H1 (cell line): Measurements from ENCODE around the gene ICAM2. TPM values are rescaled to one million over a fixed set of nuclear protein-coding genes. Genes with fewer than 3 reads are reported as not detected.

Experiments used
- CTCF ChIA-PET: fragments of 300-600 bp; sonication (Branson Sonifier 250); formaldehyde crosslinking; loops from one replicate; lab custom pipeline; 2021; ENCODE audit not compliant: partially characterized antibody; lab: Charles Lee
- POLR2A ChIA-PET: fragments of 300-600 bp; sonication (Branson Sonifier 250); formaldehyde crosslinking; loops from one replicate; lab custom pipeline; 2021; ENCODE audit warnings: inconsistent platforms; ENCODE audit not compliant: partially characterized antibody; lab: Charles Lee
- DNase-seq, 2 experiments: peaks; one replicate each; pipeline versions ENCODE4 v3.0.0 to v3.0.0-alpha.2; 2010 to 2022; ENCODE audit warnings: low spot score in 2 of 2, low read depth in 1 of 2, mixed read lengths in 1 of 2
- FAIRE-seq: peaks from 2 replicates; lab custom pipeline; 2011; peaks lifted over from hg19 to GRCh38; lab: Jason Lieb, UNC
- H2AFZ ChIP-seq: 2 replicates; pipeline ENCODE4 v1.8.1; 2012; ENCODE audit warnings: low read length, inconsistent platforms
- H2AK5ac ChIP-seq: 2 replicates; pipeline ENCODE4 v1.6.1; 2013; ENCODE audit warnings: low read depth, low read length
- H2BK120ac ChIP-seq: replicated peaks from 2 replicates; pipeline ENCODE3; 2013; ENCODE audit warnings: low read depth, low read length, inconsistent platforms
- H2BK12ac ChIP-seq: 2 replicates; pipeline ENCODE4 v1.6.1; 2013; ENCODE audit warnings: low read depth, low read length
- H2BK15ac ChIP-seq: 2 replicates; pipeline ENCODE4 v1.6.1; 2013; ENCODE audit warnings: low read length
- H2BK20ac ChIP-seq: 2 replicates; pipeline ENCODE4 v1.6.1; 2013; ENCODE audit warnings: low read length
- H2BK5ac ChIP-seq: 2 replicates; pipeline ENCODE4 v1.6.1; 2013; ENCODE audit warnings: low read depth, low read length
- H3K14ac ChIP-seq: 2 replicates; pipeline ENCODE4 v1.6.1; 2013; ENCODE audit warnings: inconsistent platforms; ENCODE audit not compliant: insufficient read length
- H3K18ac ChIP-seq: 2 replicates; pipeline ENCODE4 v1.6.1; 2013; ENCODE audit warnings: low read length; ENCODE audit errors: extremely low read depth
- H3K23ac ChIP-seq: 2 replicates; pipeline ENCODE4 v1.6.1; 2013; ENCODE audit warnings: inconsistent platforms; ENCODE audit not compliant: insufficient read length
- H3K23me2 ChIP-seq: 2 replicates; pipeline ENCODE4 v1.6.1; 2013; ENCODE audit warnings: low read depth, low read length
- H3K27ac ChIP-seq: 2 replicates; pipeline ENCODE4 v1.6.1; 2011; ENCODE audit warnings: low read depth, low read length, inconsistent platforms
- H3K27me3 ChIP-seq, 4 experiments: replicated peaks in 1 of 4; 1 replicate in 1 of 4; 2 replicates in 3 of 4; pipeline versions ENCODE4 v1.6.1 to v1.8.1; 2011 to 2013; ENCODE audit warnings: low read length in 3 of 4, mild to moderate bottlenecking in 3 of 4, inconsistent platforms in 2 of 4, mixed read lengths in 2 of 4, moderate library complexity in 1 of 4; ENCODE audit not compliant: control insufficient read depth in 3 of 4, insufficient read depth in 3 of 4; ENCODE audit errors: extremely low read depth in 1 of 4
- H3K36me3 ChIP-seq, 4 experiments: 2 replicates each; pipeline versions ENCODE4 v1.6.1 to v1.8.1; 2011 to 2013; ENCODE audit warnings: mild to moderate bottlenecking in 4 of 4, low read length in 3 of 4, moderate library complexity in 2 of 4, control low read depth in 1 of 4, inconsistent platforms in 1 of 4; ENCODE audit not compliant: insufficient read depth in 4 of 4, control insufficient read depth in 2 of 4
- H3K4ac ChIP-seq: replicated peaks from 2 replicates; pipeline ENCODE3; 2013; ENCODE audit warnings: low read length, low read depth, mixed read lengths, inconsistent platforms; ENCODE audit not compliant: insufficient read length
- H3K4me1 ChIP-seq, 4 experiments: replicated peaks in 1 of 4; 1 replicate in 1 of 4; 2 replicates in 3 of 4; pipeline versions ENCODE4 v1.6.1 to v1.8.1; 2011 to 2013; ENCODE audit warnings: low read length in 3 of 4, inconsistent platforms in 2 of 4, mixed read lengths in 1 of 4; ENCODE audit not compliant: insufficient read depth in 4 of 4, control insufficient read depth in 3 of 4
- H3K4me2 ChIP-seq, 2 experiments: 2 replicates each; pipeline versions ENCODE4 v1.6.1 to v1.8.1; 2011 to 2013; ENCODE audit warnings: low read depth in 2 of 2, low read length in 2 of 2, control low read depth in 1 of 2, inconsistent platforms in 1 of 2, mild to moderate bottlenecking in 1 of 2; ENCODE audit not compliant: insufficient read depth in 1 of 2
- H3K4me3 ChIP-seq, 4 experiments: fragments of 200-600, 300-600 bp in 1 of 4; sonication (generic), shearing (Covaris generic), sonication (Bioruptor Twin) in 1 of 4; 2 replicates each; pipeline versions ENCODE4 v1.5.1 to v1.8.1; 2011 to 2016; ENCODE audit warnings: low read length in 4 of 4, low read depth in 3 of 4, control low read depth in 2 of 4, inconsistent platforms in 2 of 4, mild to moderate bottlenecking in 2 of 4, mixed read lengths in 1 of 4, moderate library complexity in 1 of 4; ENCODE audit not compliant: insufficient read depth in 2 of 4; ENCODE audit errors: extremely low read depth in 1 of 4
- H3K56ac ChIP-seq: replicated peaks from 2 replicates; pipeline ENCODE3; 2013; ENCODE audit warnings: low read depth, mild to moderate bottlenecking, mixed read lengths, low read length, inconsistent platforms; ENCODE audit not compliant: insufficient read length
- H3K79me1 ChIP-seq: 2 replicates; pipeline ENCODE4 v1.6.1; 2013; ENCODE audit warnings: low read depth, low read length, control low read depth
- H3K79me2 ChIP-seq, 2 experiments: 2 replicates each; pipeline versions ENCODE4 v1.6.1 to v1.8.1; 2012 to 2013; ENCODE audit warnings: low read length in 2 of 2, mild to moderate bottlenecking in 2 of 2, inconsistent platforms in 1 of 2; ENCODE audit not compliant: insufficient read depth in 2 of 2, control insufficient read depth in 1 of 2
- H3K9ac ChIP-seq, 4 experiments: replicated peaks in 1 of 4; 1 replicate in 1 of 4; 2 replicates in 3 of 4; pipeline versions ENCODE4 v1.6.1 to v1.8.1; 2011 to 2013; ENCODE audit warnings: low read depth in 3 of 4, low read length in 3 of 4, control low read depth in 2 of 4, mild to moderate bottlenecking in 2 of 4, moderate library complexity in 2 of 4, inconsistent platforms in 1 of 4; ENCODE audit errors: extremely low read depth in 1 of 4
- H3K9me3 ChIP-seq, 2 experiments: 2 replicates each; pipeline versions ENCODE4 v1.6.1 to v1.8.1; 2012 to 2013; ENCODE audit warnings: mild to moderate bottlenecking in 2 of 2, moderate library complexity in 2 of 2, control low read depth in 1 of 2, inconsistent platforms in 1 of 2, low read depth in 1 of 2, low read length in 1 of 2, mixed read lengths in 1 of 2; ENCODE audit not compliant: insufficient read depth in 2 of 2
- H4K20me1 ChIP-seq, 2 experiments: replicated peaks in 1 of 2; 2 replicates each; pipeline versions ENCODE3 to v1.8.1; 2011 to 2013; ENCODE audit warnings: inconsistent platforms in 2 of 2, low read length in 2 of 2, mild to moderate bottlenecking in 1 of 2; ENCODE audit not compliant: insufficient read depth in 2 of 2, control insufficient read depth in 1 of 2
- H4K5ac ChIP-seq: 2 replicates; pipeline ENCODE4 v1.6.1; 2013; ENCODE audit warnings: low read length, low read depth, mixed read lengths, inconsistent platforms; ENCODE audit not compliant: insufficient read length
- H4K8ac ChIP-seq: 2 replicates; pipeline ENCODE4 v1.8.0; 2013; ENCODE audit warnings: mild to moderate bottlenecking, moderate library complexity, low read length, inconsistent platforms; ENCODE audit not compliant: insufficient read depth; ENCODE audit errors: extremely low read depth
- H4K91ac ChIP-seq: replicated peaks from 2 replicates; pipeline ENCODE3; 2013; ENCODE audit warnings: low read length, mixed read lengths, inconsistent platforms; ENCODE audit not compliant: insufficient read length
- CBX5 ChIP-seq: fragments of 300-800, 300-1000 bp; sonication (generic); IDR thresholded peaks from 2 replicates; pipeline ENCODE4 v1.7.1; 2016; ENCODE audit warnings: antibody characterized with exemption, low read length, low read depth
- KDM4A ChIP-seq: IDR thresholded peaks from one replicate; pipeline ENCODE4 v1.7.1; 2012; ENCODE audit warnings: low read depth, mild to moderate bottlenecking, moderate library complexity, low read length, inconsistent platforms; ENCODE audit not compliant: severe bottlenecking
- POLR2A ChIP-seq, 2 experiments: IDR thresholded peaks; 1 replicate in 1 of 2; 2 replicates in 1 of 2; pipeline ENCODE4 v1.6.1; 2011; ENCODE audit warnings: low read depth in 2 of 2, low read length in 2 of 2, mild to moderate bottlenecking in 2 of 2; ENCODE audit errors: control extremely low read depth in 1 of 2
- RNF2 ChIP-seq: fragments of 200-900, 300-1000 bp; sonication (generic); IDR thresholded peaks from 2 replicates; pipeline ENCODE4 v1.7.1; 2016; ENCODE audit warnings: borderline replicate concordance, low read depth, mild to moderate bottlenecking, antibody characterized with exemption, low read length; ENCODE audit not compliant: poor library complexity, severe bottlenecking; ENCODE audit errors: missing control alignments
- SIRT6 ChIP-seq: IDR thresholded peaks from one replicate; pipeline ENCODE4 v1.7.1; 2012; ENCODE audit warnings: low read length, inconsistent platforms
- WGBS, 2 experiments: shearing (Covaris generic) in 1 of 2; methylation state at CpG; one replicate each; pipeline versions ENCODE4 v1.1.6 to v1.1.7; 2013 to 2015; ENCODE audit warnings: low lambda C conversion rate in 2 of 2, mixed read lengths in 2 of 2, inconsistent platforms in 1 of 2, low coverage in 1 of 2, missing lambda C conversion rate in 1 of 2; ENCODE audit not compliant: insufficient replicate concordance in 2 of 2, insufficient coverage in 1 of 2, insufficient read length in 1 of 2; ENCODE audit errors: extremely low coverage in 1 of 2, missing lambda C conversion rate in 1 of 2; 5-methylcytosine and 5-hydroxymethylcytosine counted together
- polyA plus RNA-seq, 7 experiments: library from polyadenylated mRNA; depleted of rRNA in 3 of 7; stranded (reverse) in 5 of 7; unstranded in 2 of 7; fragments of >200 nt in 5 of 7; fragments of 200-250 nt in 2 of 7; gene quantifications; 1 replicate in 5 of 7; 2 replicates in 1 of 7; 4 replicates in 1 of 7; pipeline versions ENCODE4 v1.2.1 to v1.2.3, GENCODE V29; 2011 to 2013; ENCODE audit warnings: missing spikeins in 2 of 7, mixed read lengths in 2 of 7
- total RNA-seq: library from RNA; stranded (reverse); fragmentation: NEBNext Ultra II Directional; extraction: Animal tissue kit (Norgen Biotek cat#: 25700); gene quantifications from 2 replicates; pipeline ENCODE4 v1.2.1, GENCODE V29; 2021

Gene ICAM2
- total and polyA plus RNA-seq, 2 of the 8 experiments (the other 6 are each of a cell fraction or from before 2014, with no cell fraction given): 0.45 to 0.63 TPM

DNA sequence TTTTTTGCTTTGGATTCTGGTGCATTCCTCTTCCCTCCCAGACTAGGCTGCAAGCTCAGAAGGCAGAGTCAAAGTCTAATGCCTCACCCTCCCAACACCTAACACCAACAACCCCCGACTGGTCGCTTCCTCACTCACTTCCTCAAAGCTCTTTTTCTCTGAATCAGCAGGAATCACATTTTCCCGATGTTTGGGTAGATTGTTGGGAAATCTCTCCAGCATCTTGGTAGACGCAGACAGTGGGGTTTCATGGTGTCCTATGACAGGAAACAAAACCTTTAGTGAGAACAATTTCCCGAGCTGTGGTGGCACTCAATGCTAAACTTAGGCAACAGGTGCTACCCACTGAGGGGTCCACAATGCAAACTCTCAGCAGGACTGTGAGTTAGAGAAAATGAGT, 39.9 kb upstream of the ICAM2 start:
- ChIA-PET POLR2A (interaction anchor here (0.6 to 4.7 kb wide), 4 partner anchors 9 to 203 kb away, joined by 3 to 23 read pairs (median 3); partner anchors contain the start of genes ERN1 and TEX2), CTCF (interaction anchor here (0.6 to 13.9 kb wide), 6 partner anchors 8 to 76 kb away, joined by 3 to 238 read pairs (median 4); partner anchors contain the start of gene ERN1)
- H3K79me1 ChIP-seq: no peaks in the 10 kb centered on the region
- peaks cover 3 to 11% (median 7%) of the 10 kb centered on the region in 4 experiments for H3K4me1 ChIP-seq
- no peak overlapping the region for H2AFZ ChIP-seq
- no peak overlapping the region for H3K4ac ChIP-seq
- no peak overlapping the region for H4K91ac ChIP-seq
- no peak overlapping the region for H2BK20ac ChIP-seq
- 0 out of 8 replicates have a peak, but pooled peaks cover 0 to 2% (median 0%) of the 10 kb centered on the region in 4 experiments for H3K36me3 ChIP-seq
- no peak overlapping the region for H3K4me2 ChIP-seq
- H4K8ac ChIP-seq: no peak overlapping the region
- no peaks in the 10 kb centered on the region for H3K9me3 ChIP-seq
- DNase-seq (no peak), FAIRE-seq (no peak)
- no peaks in the 10 kb centered on the region for H3K79me2 ChIP-seq
- 0 out of 2 replicates have a peak overlapping the region, but pooled peaks have one; percentile 15 for H2BK5ac ChIP-seq
- no peak overlapping the region for H3K27ac ChIP-seq
- no peaks in the 10 kb centered on the region for H4K20me1 ChIP-seq
- no peak overlapping the region for H3K4me3 ChIP-seq
- TF ChIP-seq SIRT6 (no peak), KDM4A (no peak), POLR2A (IDR thresholded peaks at IDR 0.05; ENCODE audit: control extremely low read depth in 1 of 2, low read depth in 2 of 2, low read length in 2 of 2) (no peak), CBX5 (no peak), RNF2 (no peak)
- H3K14ac ChIP-seq: no peak overlapping the region
- no peaks in the 10 kb centered on the region for H3K27me3 ChIP-seq
- H3K23ac ChIP-seq: no peak overlapping the region
- no peak overlapping the region for H3K56ac ChIP-seq
- 89% methylated on average over 5 of the region's 5 CpGs; no CpG with 5 or more reads in 1 of the 2 experiments for WGBS, 2 experiments
- no peak overlapping the region for H2BK15ac ChIP-seq
- no peak overlapping the region for H3K18ac ChIP-seq
- no peak overlapping the region for H2BK12ac ChIP-seq
- H2AK5ac ChIP-seq: no peak overlapping the region
- no peaks in the 10 kb centered on the region for H3K23me2 ChIP-seq
- no peak overlapping the region for H3K9ac ChIP-seq
- H2BK120ac ChIP-seq: no peak overlapping the region
- H4K5ac ChIP-seq: no peak overlapping the region
